OCI-LY7 (cell line): Measurements from ENCODE around the gene CACNA1B. TPM values are rescaled to one million over a fixed set of nuclear protein-coding genes. Genes with fewer than 3 reads are reported as not detected.

Source experiments
- BruUV-seq: library from RNA; stranded (reverse); fragments of 400-500 nt; replicated peaks from 2 replicates; lab custom pipeline; 2021; lab: Mats Ljungman, UMichigan
- CTCF ChIA-PET: fragments of 300-600 bp; sonication (Branson Sonifier 250); formaldehyde crosslinking; loops from one replicate; lab custom pipeline; 2022; ENCODE audit warnings: antibody characterized with exemption; ENCODE audit not compliant: unreplicated experiment; lab: Charles Lee
- POLR2A ChIA-PET: fragments of 300-600 bp; sonication (Branson Sonifier 250); formaldehyde crosslinking; loops from one replicate; lab custom pipeline; 2022; ENCODE audit warnings: antibody characterized with exemption; lab: Charles Lee
- DNase-seq: peaks from one replicate; pipeline ENCODE4 v3.0.0-alpha.2; 2015; ENCODE audit warnings: low spot score
- H2AFZ ChIP-seq: fragments of 200-600 bp; sonication (generic), shearing (Covaris generic); 2 replicates; pipeline ENCODE4 v1.6.1; 2014; ENCODE audit warnings: mild to moderate bottlenecking, antibody characterized with exemption, low read length, moderate library complexity
- H3K27ac ChIP-seq: fragments of 200-600 bp; sonication (generic); 2 replicates; pipeline ENCODE4 v1.5.1; 2014; ENCODE audit warnings: mixed run types, low read depth, mild to moderate bottlenecking, moderate library complexity, low read length, inconsistent platforms; ENCODE audit not compliant: poor library complexity, severe bottlenecking
- H3K36me3 ChIP-seq: fragments of 200-600 bp; sonication (generic); 2 replicates; pipeline ENCODE4 v1.6.1; 2014; ENCODE audit warnings: mild to moderate bottlenecking, antibody characterized with exemption, low read length, moderate library complexity, mixed read lengths; ENCODE audit not compliant: insufficient read depth
- H3K4me1 ChIP-seq: fragments of 200-600 bp; sonication (generic); 2 replicates; pipeline ENCODE4 v1.5.1; 2014; ENCODE audit warnings: mild to moderate bottlenecking, low read length; ENCODE audit not compliant: insufficient read depth, poor library complexity, severe bottlenecking
- H3K4me2 ChIP-seq: fragments of 200-600 bp; sonication (generic); 2 replicates; pipeline ENCODE4 v1.6.1; 2014; ENCODE audit warnings: mild to moderate bottlenecking, low read length
- H3K4me3 ChIP-seq: fragments of 200-600 bp; sonication (generic); 2 replicates; pipeline ENCODE4 v1.5.1; 2014; ENCODE audit warnings: mild to moderate bottlenecking, low read depth, low read length; ENCODE audit not compliant: poor library complexity, severe bottlenecking
- H3K79me2 ChIP-seq: fragments of 200-600 bp; sonication (generic); 2 replicates; pipeline ENCODE4 v1.6.1; 2016; ENCODE audit warnings: low read depth, mild to moderate bottlenecking, low read length, moderate library complexity, mixed read lengths; ENCODE audit not compliant: insufficient read depth
- H3K9me2 ChIP-seq: fragments of 200-600 bp; sonication (generic); 2 replicates; pipeline ENCODE4 v1.6.1; 2016; ENCODE audit warnings: mild to moderate bottlenecking, low read length, mixed read lengths; ENCODE audit not compliant: insufficient read depth
- H3K9me3 ChIP-seq: fragments of 200-600 bp; sonication (generic); 2 replicates; pipeline ENCODE4 v1.6.1; 2014; ENCODE audit warnings: mild to moderate bottlenecking, mixed run types, low read length, mixed read lengths
- H4K20me1 ChIP-seq: fragments of 200-600 bp; sonication (generic); 2 replicates; pipeline ENCODE4 v1.6.1; 2014; ENCODE audit warnings: mild to moderate bottlenecking, antibody characterized with exemption, low read length, moderate library complexity, mixed read lengths; ENCODE audit not compliant: insufficient read depth
- CTCF ChIP-seq: fragments of 200-600 bp; sonication (generic); conservative IDR thresholded peaks from 2 replicates; pipeline ENCODE4 v1.5.1; 2014; ENCODE audit warnings: mild to moderate bottlenecking, antibody characterized with exemption, low read length, moderate library complexity, mixed read lengths
- EZH2phosphoT487 ChIP-seq: fragments of 200-600 bp; sonication (generic); IDR thresholded peaks from 2 replicates; pipeline ENCODE4 v1.6.1; 2018; ENCODE audit warnings: low read depth, borderline replicate concordance, mild to moderate bottlenecking, mixed run types, antibody characterized with exemption, low read length, moderate library complexity, mixed read lengths
- intact Hi-C: fragments of 100-400 bp; cut with micrococcal nuclease; formaldehyde crosslinking; loops from one replicate; pipeline ENCODE4 v1.10.0; 2022; ENCODE audit not compliant: unreplicated experiment
- total RNA-seq, 2 experiments: library from RNA; depleted of rRNA in 1 of 2; stranded (reverse); fragments of >200 nt in 1 of 2; shearing (Covaris generic) in 1 of 2; gene quantifications; 2 replicates each; pipeline ENCODE4 v1.2.3, GENCODE V29; 2014 to 2022

CACNA1B gene
- total RNA-seq, 2 experiments from 2014 or later: not detected

DNA sequence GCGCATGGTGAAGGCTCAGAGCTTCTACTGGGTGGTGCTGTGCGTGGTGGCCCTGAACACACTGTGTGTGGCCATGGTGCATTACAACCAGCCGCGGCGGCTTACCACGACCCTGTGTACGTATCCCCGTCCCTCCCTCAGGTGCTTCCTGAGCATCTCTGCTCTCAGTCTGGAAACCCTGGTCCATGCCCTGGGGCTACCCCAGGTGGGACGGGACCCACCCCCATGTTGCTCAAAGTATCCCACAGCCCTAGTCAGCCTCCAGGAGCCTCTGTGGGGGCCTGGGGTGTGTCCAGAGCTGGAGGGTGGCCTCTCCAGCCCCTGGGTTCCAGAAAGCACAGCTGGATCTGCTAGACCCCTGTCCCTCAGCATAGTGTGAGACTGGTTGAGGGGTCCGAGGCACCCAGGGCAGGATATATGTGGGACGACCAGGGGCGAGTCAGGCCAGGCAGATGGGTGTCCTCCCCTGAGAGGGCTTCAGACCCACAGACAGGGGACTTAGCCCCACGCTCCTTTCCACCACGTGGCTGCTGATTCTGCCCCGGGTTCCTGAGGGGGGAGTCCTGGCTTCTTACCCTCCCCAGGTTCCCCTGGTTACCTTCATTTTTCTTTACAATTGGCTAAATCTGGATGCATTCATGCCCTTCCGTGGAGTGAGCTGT, 94.0 kb downstream of the CACNA1B start:
- DNase-seq: no peak
- no peaks in the 10 kb centered on the region for H4K20me1 ChIP-seq
- no peak overlapping the region for H3K27ac ChIP-seq
- POLR2A ChIA-PET: no interaction called here
- no TSS peak for BruUV-seq
- no peaks in the 10 kb centered on the region for H3K9me3 ChIP-seq
- H2AFZ ChIP-seq: no peak overlapping the region
- no peak overlapping the region for H3K4me3 ChIP-seq
- intact Hi-C loops: no loop called here
- H3K4me1 ChIP-seq: no peaks in the 10 kb centered on the region
- TF ChIP-seq EZH2phosphoT487: no peak
- no peak for TF ChIP-seq CTCF
- no peaks in the 10 kb centered on the region for H3K79me2 ChIP-seq
- CTCF ChIA-PET: no interaction called here
- no peaks in the 10 kb centered on the region for H3K36me3 ChIP-seq
- no peak overlapping the region for H3K4me2 ChIP-seq
- H3K9me2 ChIP-seq: no peaks in the 10 kb centered on the region

- Histone ChIP-seq H3K4me2 (no peak overlapping the region), H3K4me3 (no peak overlapping the region), H3K4me1 (no peaks in the 10 kb centered on the region), H4K20me1 (no peaks in the 10 kb centered on the region), H3K9me3 (no peaks in the 10 kb centered on the region), H2AFZ (no peak overlapping the region), H3K79me2 (no peaks in the 10 kb centered on the region), H3K9me2 (no peaks in the 10 kb centered on the region), H3K27ac (no peak overlapping the region), H3K36me3 (no peaks in the 10 kb centered on the region)
- TF ChIP-seq EZH2phosphoT487 (no peak), CTCF (no peak)
- DNase-seq: no peak
- BruUV-seq: no TSS peak
- intact Hi-C loops: no loop called here
- ChIA-PET CTCF (no interaction called here), POLR2A (no interaction called here)
Observed at GRCh38 chr9:137972355-137972987, 94.9 kb downstream of the CACNA1B start.

GRCh38 chr9:137972988-137973470, 95.4 kb downstream of the CACNA1B start:
- no peak for DNase-seq
- no peaks in the 10 kb centered on the region for H3K9me3 ChIP-seq
- ChIA-PET CTCF (no interaction called here), POLR2A (no interaction called here)
- H3K9me2 ChIP-seq: no peaks in the 10 kb centered on the region
- BruUV-seq: no TSS peak
- H4K20me1 ChIP-seq: no peaks in the 10 kb centered on the region
- no peak overlapping the region for H3K27ac ChIP-seq
- no peaks in the 10 kb centered on the region for H3K4me1 ChIP-seq
- no peak overlapping the region for H2AFZ ChIP-seq
- no peak overlapping the region for H3K4me2 ChIP-seq
- H3K79me2 ChIP-seq: no peaks in the 10 kb centered on the region
- H3K36me3 ChIP-seq: no peaks in the 10 kb centered on the region
- no peak for TF ChIP-seq EZH2phosphoT487
- TF ChIP-seq CTCF: no peak
- H3K4me3 ChIP-seq: no peak overlapping the region
- intact Hi-C loops: no loop called here
